RWPE1 (cell line): Measurements from ENCODE around the gene PITPNM3.
A peak's percentile ranks its signal among the peaks of the same experiment; 100 is the strongest.

Experiments used
- CTCF ChIA-PET: fragments of 350-600 bp; sonication (Branson Sonifier 250); formaldehyde crosslinking; extraction: SDS; loops from one replicate; lab custom pipeline; 2021; lab: Yijun Ruan, JAX
- POLR2A ChIA-PET: fragments of 400-600 bp; formaldehyde crosslinking; extraction: SDS; loops from one replicate; lab custom pipeline; 2020; ENCODE audit warnings: antibody characterized with exemption; ENCODE audit not compliant: low non-redundant PET; lab: Yijun Ruan, JAX
- DNase-seq: peaks from one replicate; pipeline ENCODE4 v3.0.0; 2012; ENCODE audit warnings: low spot score
- H3K27ac ChIP-seq: fragments of 450-650 bp; 2 replicates; pipeline ENCODE4 v1.5.1; 2017
- CTCF ChIP-seq: fragments of 450-650 bp; conservative IDR thresholded peaks from 2 replicates; pipeline ENCODE4 v1.5.1; 2017; ENCODE audit warnings: low read depth, mild to moderate bottlenecking

PITPNM3 gene

GRCh38 chr17:6554871-6555330, 1.5 kb downstream of the PITPNM3 start:
- TF ChIP-seq CTCF, result no peak
- no peak for DNase-seq
- CTCF ChIA-PET, result interaction anchor here (0.7 to 1.4 kb wide), 4 partner anchors 50 to 88 kb away, joined by 3 to 4 read pairs (median 3); no protein-coding TSS in a partner anchor

GRCh38 chr17:6554342-6554741, 2.0 kb downstream of the PITPNM3 start:
- ChIA-PET CTCF (interaction anchor here (1.4 kb wide), 1 partner anchor 88 kb away, joined by 3 read pairs; no protein-coding TSS in a partner anchor), POLR2A (no interaction called here)
- no peak for TF ChIP-seq CTCF
- peak overlapping the region; percentile 100 for H3K27ac ChIP-seq
- DNase-seq, result no peak

More at GRCh38 chr17:6554871-6555330, 1.5 kb downstream of the PITPNM3 start:
- H3K27ac ChIP-seq, result peak overlapping the region; percentile 100
- POLR2A ChIA-PET, result interaction anchor here (0.7 kb wide), 2 partner anchors 22 to 84 kb away, joined by 3 to 4 read pairs; no protein-coding TSS in a partner anchor

GRCh38 chr17:6551869-6552531, 4.4 kb downstream of the PITPNM3 start:
- DNase-seq, result peak; percentile 84
- ChIA-PET CTCF (interaction anchor here (0.7 to 1.3 kb wide), 2 partner anchors 77 to 966 kb away, joined by 3 to 5 read pairs; no protein-coding TSS in a partner anchor), POLR2A (interaction anchor here (0.9 kb wide), 1 partner anchor 28 kb away, joined by 3 read pairs; no protein-coding TSS in a partner anchor)
- peak overlapping the region; percentile 100 for H3K27ac ChIP-seq
- no peak for TF ChIP-seq CTCF

- ChIA-PET POLR2A (no interaction called here), CTCF (interaction anchor here (0.7 to 1.9 kb wide), 3 partner anchors 76 to 965 kb away, joined by 3 to 5 read pairs (median 5); no protein-coding TSS in a partner anchor)
- H3K27ac ChIP-seq, result peak overlapping the region; percentile 100
- peak; percentile 74 for DNase-seq
- no peak for TF ChIP-seq CTCF
Observed at GRCh38 chr17:6551356-6551755, 5.0 kb downstream of the PITPNM3 start.

- no peak for DNase-seq
- TF ChIP-seq CTCF, result no peak
- POLR2A ChIA-PET, result no interaction called here
- CTCF ChIA-PET, result interaction anchor here (1.1 to 1.9 kb wide), 3 partner anchors 12 to 77 kb away, joined by 3 to 5 read pairs (median 5); no protein-coding TSS in a partner anchor
- H3K27ac ChIP-seq, result peak overlapping the region; percentile 100
Observed at GRCh38 chr17:6549384-6550036, 6.8 kb downstream of the PITPNM3 start.
